Stimulated activated CD8-positive, alpha-beta memory T cell treated with anti-CD3 and anti-CD28 coated beads, Interleukin-12 subunit alpha, Interleukin-12 subunit beta, amount 100 ng/mL, for 4 hours (primary cell): ENCODE measurements around the gene SCG2.
"Not testable (repeated sequence)": the region's sequence is repeated elsewhere in the genome, so short reads cannot be mapped to it uniquely, and the experiment has no call there.

ENCODE experiments used
- DNase-seq: peaks from one replicate; pipeline ENCODE4 v3.0.0-alpha.2; 2020; ENCODE audit warnings: low read depth

Gene SCG2

GRCh38 chr2:223611061-223611460 lies 8.9 kb upstream of the SCG2 start:
- DNase-seq, result no peak

GRCh38 chr2:223607476-223607875 lies 5.3 kb upstream of the SCG2 start:
- no peak for DNase-seq

GRCh38 chr2:223606946-223607345 lies 4.8 kb upstream of the SCG2 start:
- DNase-seq, result no peak

DNA sequence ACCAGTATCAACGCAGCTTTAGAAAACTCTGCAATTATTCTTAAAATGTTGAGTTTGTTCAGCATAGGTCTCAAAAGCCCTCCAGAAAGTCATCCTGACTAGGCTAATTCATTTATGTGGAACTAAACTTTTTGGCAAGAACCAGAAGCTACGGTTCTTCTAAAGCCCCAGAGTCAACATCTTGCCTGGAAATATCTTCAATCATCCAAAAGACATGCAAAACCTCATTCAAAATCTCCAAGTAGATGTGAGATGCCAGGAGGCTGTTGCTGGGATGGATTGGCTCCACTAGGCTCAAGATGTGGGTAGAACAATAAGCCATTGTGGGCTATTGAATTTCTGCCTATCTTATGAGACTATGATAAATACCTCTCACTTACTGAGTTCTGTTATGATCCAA lies 2.1 kb upstream of the SCG2 start:
- DNase-seq, result no peak

GRCh38 chr2:223602972-223603371 lies 811 bp upstream of the SCG2 start:
- no peak for DNase-seq

DNA sequence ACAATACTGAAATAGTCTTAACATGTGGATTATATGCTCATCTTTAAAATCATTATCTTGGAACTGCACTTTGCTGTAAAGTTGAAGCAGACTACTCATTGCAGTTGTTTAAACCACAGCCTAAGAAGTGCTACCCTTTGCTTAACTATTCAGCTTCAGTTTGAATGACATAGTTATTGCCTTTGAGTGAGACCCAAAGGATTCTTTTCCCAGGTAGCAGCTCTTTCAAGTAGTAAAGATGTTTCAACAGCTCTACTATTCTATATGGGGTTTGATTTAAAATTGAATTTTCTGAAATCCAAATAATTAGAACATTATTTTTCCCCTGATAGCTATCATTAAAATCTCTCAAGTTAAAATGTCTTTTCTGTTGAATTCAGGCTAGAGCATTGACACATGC lies 1.1 kb downstream of the SCG2 start:
- no peak for DNase-seq

- DNase-seq, result no peak
These were observed 2.4 kb downstream of the SCG2 start for GRCh38 chr2:223599640-223600380.

DNA sequence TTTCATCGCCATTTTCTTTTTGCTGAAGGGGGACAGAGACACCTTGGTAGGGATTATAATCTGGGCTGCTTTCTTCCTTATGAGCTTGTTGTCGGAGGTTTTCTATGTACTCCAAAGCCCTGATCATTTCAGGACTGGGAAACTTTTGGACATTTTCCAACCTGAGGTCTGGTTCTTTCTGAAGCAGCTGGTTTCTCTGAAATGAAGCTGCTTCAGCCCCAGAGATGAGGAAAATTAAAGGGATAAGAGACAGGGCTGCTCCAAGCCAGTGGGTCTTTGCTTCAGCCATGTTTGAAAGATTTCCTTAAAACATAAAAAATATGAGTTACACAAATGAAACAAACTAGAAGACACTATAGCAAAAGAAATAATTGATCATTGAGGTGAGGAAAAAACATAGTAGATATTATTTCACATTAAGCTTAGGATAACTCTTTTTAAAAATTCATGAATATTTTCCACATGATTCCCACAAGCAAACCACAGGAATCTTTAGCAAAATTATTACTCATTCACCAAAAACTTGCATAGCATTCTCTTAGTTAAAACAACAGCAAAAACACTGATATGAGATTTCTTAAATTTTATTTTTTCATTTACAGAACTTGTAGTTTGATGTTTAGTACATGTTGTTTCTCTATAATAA lies 3.0 kb downstream of the SCG2 start:
- DNase-seq, result no peak

DNA sequence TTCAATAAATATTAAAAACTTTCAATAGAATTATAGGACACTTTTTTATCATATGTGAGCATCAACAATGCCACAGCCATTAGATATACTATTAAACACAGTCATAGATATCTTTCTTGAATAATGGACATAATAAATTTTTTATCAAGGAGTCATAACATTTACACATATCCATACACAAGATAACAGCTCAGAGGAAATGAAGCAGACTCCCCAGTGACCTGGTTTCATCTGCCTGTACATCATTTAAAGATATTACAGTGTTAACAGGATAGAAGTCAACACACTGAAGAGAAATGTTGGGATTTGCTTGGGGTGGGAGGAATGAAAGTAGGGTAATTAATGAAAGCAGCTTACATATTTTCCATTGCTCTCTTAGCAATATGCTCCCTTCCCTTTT lies 5.1 kb downstream of the SCG2 start:
- no peak for DNase-seq

- DNase-seq, result no peak
These were observed 6.0 kb downstream of the SCG2 start for GRCh38 chr2:223596208-223596607.

GRCh38 chr2:223594831-223595230 lies 7.3 kb downstream of the SCG2 start:
- no peak for DNase-seq

GRCh38 chr2:223594259-223594658 lies 7.9 kb downstream of the SCG2 start:
- no peak for DNase-seq

DNA sequence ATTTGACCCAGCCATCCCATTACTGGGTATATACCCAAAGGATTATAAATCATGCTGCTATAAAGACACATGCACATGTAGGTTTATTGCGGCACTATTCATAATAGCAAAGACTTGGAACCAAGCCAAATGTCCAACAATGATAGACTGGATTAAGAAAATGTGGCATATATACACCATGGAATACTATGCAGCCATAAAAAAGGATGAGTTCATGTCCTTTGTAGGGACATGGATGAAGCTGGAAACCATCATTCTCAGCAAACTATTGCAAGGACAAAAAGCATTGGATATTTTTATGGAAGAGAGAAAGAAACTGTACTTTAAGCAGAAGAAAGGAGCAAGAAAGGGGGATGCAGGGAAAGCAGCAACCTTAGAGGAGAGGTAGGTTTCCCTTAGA lies 9.5 kb downstream of the SCG2 start:
- not testable (repeated sequence) for DNase-seq

- no peak for DNase-seq
These were observed 10.6 kb downstream of the SCG2 start for GRCh38 chr2:223591596-223591995.

GRCh38 chr2:223590964-223591363 lies 11.2 kb downstream of the SCG2 start:
- DNase-seq, result no peak

DNA sequence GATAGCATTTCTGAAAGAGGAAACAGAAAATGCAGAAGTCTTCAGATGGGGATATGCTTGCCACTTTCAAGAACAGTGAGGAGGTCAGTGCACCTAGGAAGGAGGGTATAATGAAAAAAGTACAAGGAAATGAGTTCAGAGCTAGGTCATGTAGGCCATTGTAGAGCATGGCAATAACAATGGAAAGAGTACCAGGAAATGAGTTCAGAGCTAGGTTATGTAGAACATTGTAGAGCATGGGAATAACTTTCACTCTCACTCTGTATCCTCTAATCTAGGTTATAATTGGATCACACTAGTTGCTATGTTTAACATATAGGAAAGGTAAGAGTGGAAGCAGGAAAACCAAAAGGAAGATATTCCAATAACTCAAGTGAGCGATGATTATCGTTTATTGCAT lies 12.3 kb downstream of the SCG2 start:
- no peak for DNase-seq

GRCh38 chr2:223588251-223588650 lies 13.9 kb downstream of the SCG2 start:
- DNase-seq, result no peak

- DNase-seq, result no peak
These were observed 14.9 kb downstream of the SCG2 start for GRCh38 chr2:223587301-223587700.

DNA sequence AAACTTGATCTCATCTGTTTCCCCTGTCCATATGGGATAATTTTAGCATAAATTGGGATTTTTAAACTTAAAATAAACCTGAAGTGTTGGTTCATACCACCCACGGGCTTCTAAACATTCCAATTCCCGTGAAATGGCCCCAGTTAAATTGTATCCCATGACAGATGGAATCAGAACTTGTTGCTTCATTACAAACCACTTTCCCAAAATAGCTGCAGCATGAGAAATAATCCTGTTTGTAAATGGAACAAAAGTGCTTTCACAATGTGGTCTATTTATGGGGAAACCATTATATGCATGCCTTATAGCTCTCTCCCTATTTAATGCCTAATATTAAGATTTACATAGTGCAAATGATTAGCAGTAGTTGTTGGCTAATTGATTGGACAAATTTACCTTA lies 15.9 kb downstream of the SCG2 start:
- DNase-seq, result no peak

GRCh38 chr2:223585666-223586065 lies 16.5 kb downstream of the SCG2 start:
- DNase-seq, result no peak

DNA sequence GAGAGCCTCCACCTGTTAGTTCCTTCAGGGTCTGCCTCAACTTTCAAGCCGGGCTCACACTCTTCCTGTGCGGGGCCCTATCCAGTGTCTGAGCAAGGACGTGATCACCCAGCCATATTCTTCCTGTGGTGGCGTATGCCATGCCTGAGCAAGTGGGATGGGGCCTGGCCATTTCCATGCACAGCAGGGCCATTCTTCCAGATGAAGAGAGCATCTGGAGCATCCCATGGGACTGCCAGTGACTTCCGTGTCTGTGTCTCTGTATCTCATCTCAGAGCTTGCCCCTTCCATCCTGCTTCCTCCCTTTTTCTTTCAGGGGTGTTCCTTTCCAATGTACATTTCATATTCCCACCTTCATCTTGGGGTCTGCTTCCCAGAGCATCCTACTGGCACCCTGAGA lies 20.2 kb downstream of the SCG2 start:
- DNase-seq, result no peak

DNA sequence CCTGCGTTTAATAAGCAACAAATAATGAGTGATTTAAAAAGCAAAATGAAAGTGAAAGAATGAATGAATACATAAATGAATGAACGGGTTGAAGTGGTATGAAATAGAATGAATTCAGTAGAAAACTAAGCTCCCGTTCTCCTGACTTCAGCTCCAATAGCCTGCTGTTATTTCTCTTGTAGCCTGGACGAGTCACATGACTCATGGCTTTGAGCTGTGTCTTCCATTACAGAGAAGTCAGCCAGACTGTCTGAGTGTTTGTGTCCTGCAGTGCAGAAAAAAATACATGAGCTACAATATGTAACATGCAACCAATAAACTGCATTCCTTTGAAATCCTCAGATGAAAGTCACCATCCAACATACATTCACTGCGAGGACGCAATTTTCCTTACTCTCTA lies 21.2 kb downstream of the SCG2 start:
- no peak for DNase-seq

GRCh38 chr2:223578846-223579245 lies 23.3 kb downstream of the SCG2 start:
- no peak for DNase-seq

DNA sequence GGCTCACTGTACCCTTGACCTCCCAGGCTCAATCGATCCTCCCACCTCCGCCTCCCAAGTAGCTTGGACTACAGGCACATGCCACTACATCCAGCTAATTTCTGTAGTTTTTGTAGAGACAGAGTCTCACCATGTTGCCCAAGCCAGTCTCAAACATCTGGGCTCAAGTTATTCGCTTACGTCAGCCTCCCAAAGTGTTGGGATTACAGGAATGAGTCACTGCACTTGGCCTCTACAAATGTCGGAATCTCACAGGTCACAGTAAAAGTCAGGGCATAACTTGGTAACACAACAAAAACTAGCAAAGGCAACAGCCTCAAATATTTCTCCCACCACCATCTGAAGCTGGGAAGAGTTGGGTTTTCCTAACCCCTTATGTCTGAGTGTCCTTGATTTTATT lies 25.3 kb downstream of the SCG2 start:
- no peak for DNase-seq
